Left lung (tissue), 10 donors: Measurements from ENCODE around the gene RAB3D. TPM values are rescaled to one million over a fixed set of nuclear protein-coding genes. Genes with fewer than 3 reads are reported as not detected.

Experiments used
- ATAC-seq: fragments of 200-7000 bp; cut with Tn5 transposase; one replicate; pipeline ENCODE4 v1.9.1; 2020; ENCODE audit warnings: moderate library complexity
- DNase-seq, 4 donors: peaks; one replicate each; pipeline ENCODE4 v3.0.0-alpha.2; 2013 to 2020
- H3K27ac ChIP-seq, 2 donors: fragments of 200-600 bp; sonication (generic) in 1 of 2; one replicate each; pipeline versions ENCODE4 v1.5.0 to v1.8.0; 2020 to 2021
- H3K27me3 ChIP-seq, 2 donors: fragments of 200-600 bp; sonication (generic) in 1 of 2; one replicate each; pipeline versions ENCODE4 v1.5.0 to v1.8.0; 2020 to 2021
- H3K36me3 ChIP-seq, 2 donors: fragments of 200-600 bp; sonication (generic) in 1 of 2; one replicate each; pipeline versions ENCODE4 v1.5.0 to v1.8.0; 2020 to 2021
- H3K4me1 ChIP-seq, 2 donors: fragments of 200-600 bp; one replicate each; pipeline ENCODE4 v1.8.0; 2021
- H3K4me3 ChIP-seq, 2 donors: fragments of 200-600 bp; sonication (generic) in 1 of 2; one replicate each; pipeline versions ENCODE4 v1.5.0 to v1.8.0; 2020 to 2021; ENCODE audit warnings: mild to moderate bottlenecking in 1 of 2
- H3K9me3 ChIP-seq, 2 donors: fragments of 200-600 bp; sonication (generic) in 1 of 2; one replicate each; pipeline versions ENCODE4 v1.5.0 to v1.8.0; 2020 to 2021
- CTCF ChIP-seq, 2 donors: fragments of 200-600 bp; sonication (generic) in 1 of 2; IDR thresholded peaks; one replicate each; pipeline versions ENCODE4 v1.5.0 to v1.8.0; 2021; ENCODE audit warnings: antibody characterized with exemption in 2 of 2
- intact Hi-C, 2 donors: fragments of 100-400 bp; cut with DNase I; formaldehyde crosslinking; loops; one replicate each; pipeline versions ENCODE4 v1.11.2 to v1.14.2; 2022
- polyA plus RNA-seq, 6 donors: library from polyadenylated mRNA; unstranded; fragments of 120-200 nt; gene quantifications; one replicate each; pipeline ENCODE4 v1.2.1, GENCODE V29; 2013; ENCODE audit not compliant: insufficient read length in 6 of 6
- total RNA-seq, 2 donors: library from RNA; stranded (reverse); fragmentation: NEBNext Ultra II Directional; extraction: Animal tissue kit (Norgen Biotek cat#: 25700); gene quantifications; one replicate each; pipeline ENCODE4 v1.2.1, GENCODE V29; 2021
- donor health status: DM: no; HTN: yes; CAD: no.
- donor health status: DM: no; HTN: no; CAD: no.

The RAB3D gene
- total and polyA plus RNA-seq, 8 donors = 16.3 to 71.6 (median 19.3) TPM

- no peak overlapping the region for H3K4me3 ChIP-seq
- H3K4me1 ChIP-seq = peaks cover 0 to 17% of the 10 kb centered on the region in 2 donors
- no peak for ATAC-seq
- H3K36me3 ChIP-seq = no peaks in the 10 kb centered on the region
- H3K27me3 ChIP-seq = no peaks in the 10 kb centered on the region
- DNase-seq = peak in 1 of 4 donors; percentile 2
- H3K27ac ChIP-seq = no peak overlapping the region
- H3K9me3 ChIP-seq = no peaks in the 10 kb centered on the region
- TF ChIP-seq CTCF (IDR thresholded peaks at IDR 0.05) = no peak
- intact Hi-C loops = no loop called here
Measured at GRCh38 chr19:11300811-11301120, 38.7 kb downstream of the RAB3D start.

GRCh38 chr19:11299946-11300810, 39.3 kb downstream of the RAB3D start:
- Histone ChIP-seq H3K4me1 (peaks cover 0 to 22% of the 10 kb centered on the region in 2 donors), H3K27ac (no peak overlapping the region), H3K36me3 (no peaks in the 10 kb centered on the region), H3K4me3 (no peak overlapping the region), H3K27me3 (no peaks in the 10 kb centered on the region), H3K9me3 (no peaks in the 10 kb centered on the region)
- TF ChIP-seq CTCF (IDR thresholded peaks at IDR 0.05) = no peak
- intact Hi-C loops = loop anchor here in 1 of 2 donors (10.0 kb wide), 2 partner anchors 145 to 285 kb away; no protein-coding TSS in a partner anchor
- DNase-seq (peak in 1 of 4 donors; percentile 6), ATAC-seq (peak; percentile 26)

GRCh38 chr19:11296264-11296663, 43.2 kb downstream of the RAB3D start:
- H3K9me3 ChIP-seq = no peaks in the 10 kb centered on the region
- peak overlapping the region in 1 of 2 donors; percentile 73 for H3K27ac ChIP-seq
- H3K4me3 ChIP-seq = no peak overlapping the region
- peaks cover 0 to 51% of the 10 kb centered on the region in 2 donors for H3K4me1 ChIP-seq
- DNase-seq (peak in 2 of 4 donors; percentile 5 to 41), ATAC-seq (no peak)
- no peak for TF ChIP-seq CTCF (IDR thresholded peaks at IDR 0.05)
- H3K27me3 ChIP-seq = no peaks in the 10 kb centered on the region
- H3K36me3 ChIP-seq = no peaks in the 10 kb centered on the region
- intact Hi-C loops = loop anchor here in 1 of 2 donors (10.0 kb wide), 2 partner anchors 149 to 289 kb away; no protein-coding TSS in a partner anchor

GRCh38 chr19:11295665-11296245, 43.7 kb downstream of the RAB3D start, which contains the start of gene TSPAN16:
TSS of gene TSPAN16 (plus strand) at chr19:11296160. CDS start at chr19:11296298, 138 bp downstream.
- Histone ChIP-seq H3K36me3 (no peaks in the 10 kb centered on the region), H3K9me3 (no peaks in the 10 kb centered on the region), H3K27me3 (no peaks in the 10 kb centered on the region), H3K4me3 (no peak within 1 kb of the TSS), H3K4me1 (peaks cover 0 to 51% of the 10 kb centered on the region in 2 donors), H3K27ac (peak within 1 kb of the TSS in 1 of 2 donors; percentile 73)
- no peak for TF ChIP-seq CTCF (IDR thresholded peaks at IDR 0.05)
- intact Hi-C loops = loop anchor here in 1 of 2 donors (10.0 kb wide), 2 partner anchors 149 to 289 kb away; no protein-coding TSS in a partner anchor
- ATAC-seq = no peak
- peak in 1 of 4 donors; percentile 52 for DNase-seq

- Histone ChIP-seq H3K36me3 (no peaks in the 10 kb centered on the region), H3K4me1 (peaks cover 0 to 51% of the 10 kb centered on the region in 2 donors), H3K9me3 (no peaks in the 10 kb centered on the region), H3K27ac (no peak overlapping the region), H3K4me3 (no peak overlapping the region), H3K27me3 (no peaks in the 10 kb centered on the region)
- no peak for TF ChIP-seq CTCF (IDR thresholded peaks at IDR 0.05)
- peak in 1 of 4 donors; percentile 4 for DNase-seq
- ATAC-seq = no peak
- intact Hi-C loops = loop anchor here in 1 of 2 donors (10.0 kb wide), 2 partner anchors 150 to 290 kb away; no protein-coding TSS in a partner anchor
Measured at GRCh38 chr19:11295180-11295579, 44.3 kb downstream of the RAB3D start.
